Neural progenitor cell (in vitro differentiated cells): ENCODE measurements around the gene ABCA1. TPM values are rescaled to one million over a fixed set of nuclear protein-coding genes. Genes with fewer than 3 reads are reported as not detected.

Source experiments
- DNase-seq: peaks from one replicate; pipeline ENCODE4 v3.0.0-alpha.2; 2016; ENCODE audit warnings: low spot score
- H2AFZ ChIP-seq: fragments of 200-600 bp; sonication (generic); replicated peaks from 2 replicates; pipeline ENCODE4 v1.6.1; 2016; ENCODE audit warnings: antibody characterized with exemption
- H3F3A ChIP-seq: fragments of 200-600 bp; sonication (generic); 2 replicates; pipeline ENCODE4 v1.6.1; 2016; ENCODE audit warnings: antibody characterized with exemption, low read depth
- H3K27ac ChIP-seq: fragments of 200-600 bp; sonication (generic); 2 replicates; pipeline ENCODE4 v1.5.1; 2016; ENCODE audit warnings: mild to moderate bottlenecking
- H3K27me3 ChIP-seq: fragments of 200-600 bp; sonication (generic); 2 replicates; pipeline ENCODE4 v1.6.1; 2016; ENCODE audit warnings: mild to moderate bottlenecking, moderate library complexity
- H3K36me3 ChIP-seq: fragments of 200-600 bp; sonication (generic); 2 replicates; pipeline ENCODE4 v1.5.1; 2016
- H3K4me1 ChIP-seq: fragments of 200-600 bp; sonication (generic); 2 replicates; pipeline ENCODE4 v1.6.1; 2016; ENCODE audit warnings: mixed run types
- H3K4me2 ChIP-seq: fragments of 200-600 bp; sonication (generic); 2 replicates; pipeline ENCODE4 v1.6.1; 2016
- H3K4me3 ChIP-seq: fragments of 200-600 bp; sonication (generic); 2 replicates; pipeline ENCODE4 v1.5.1; 2016
- H3K79me2 ChIP-seq: fragments of 200-600 bp; sonication (generic); 2 replicates; pipeline ENCODE4 v1.6.1; 2016; ENCODE audit warnings: low read depth
- H3K9ac ChIP-seq: fragments of 200-600 bp; sonication (generic); 2 replicates; pipeline ENCODE4 v1.6.1; 2016
- H3K9me3 ChIP-seq: fragments of 200-600 bp; sonication (generic); 2 replicates; pipeline ENCODE4 v1.5.1; 2016; ENCODE audit warnings: low read depth
- H4K20me1 ChIP-seq: fragments of 200-600 bp; sonication (generic); 2 replicates; pipeline ENCODE4 v1.6.1; 2016; ENCODE audit warnings: low read depth
- H3K27ac Mint-ChIP-seq: 3 replicates; pipeline ENCODE4 v1.8.0; 2021; ENCODE audit warnings: mixed read lengths
- H3K27me3 Mint-ChIP-seq: 2 replicates; pipeline ENCODE4 v1.8.0; 2022; ENCODE audit warnings: low read depth, mild to moderate bottlenecking, inconsistent platforms, moderate library complexity, mixed read lengths; ENCODE audit not compliant: insufficient read depth
- H3K36me3 Mint-ChIP-seq: 3 replicates; pipeline ENCODE4 v1.8.0; 2021; ENCODE audit warnings: mixed read lengths
- H3K4me1 Mint-ChIP-seq: 3 replicates; pipeline ENCODE4 v1.8.0; 2021; ENCODE audit warnings: mixed read lengths
- H3K4me3 Mint-ChIP-seq: 3 replicates; pipeline ENCODE4 v1.8.0; 2021; ENCODE audit warnings: mild to moderate bottlenecking, moderate library complexity, mixed read lengths
- H3K9me3 Mint-ChIP-seq: 3 replicates; pipeline ENCODE4 v1.8.0; 2020; ENCODE audit warnings: mixed read lengths
- CTCF ChIP-seq: fragments of 200-600 bp; sonication (generic); IDR thresholded peaks from 2 replicates; pipeline ENCODE4 v1.5.1; 2017; ENCODE audit warnings: antibody characterized with exemption, mild to moderate bottlenecking
- EZH2 ChIP-seq: fragments of 200-600 bp; sonication (generic); IDR thresholded peaks from 2 replicates; pipeline ENCODE4 v1.6.1; 2017; ENCODE audit warnings: antibody characterized with exemption, mild to moderate bottlenecking, moderate library complexity
- EZH2phosphoT487 ChIP-seq: fragments of 200-600 bp; sonication (generic); IDR thresholded peaks from 2 replicates; pipeline ENCODE4 v1.6.1; 2017; ENCODE audit warnings: antibody characterized with exemption
- total RNA-seq: library from RNA; depleted of rRNA; stranded (reverse); fragments of >200 nt; gene quantifications from 2 replicates; pipeline ENCODE4 v1.2.3, GENCODE V29; 2015; ENCODE audit warnings: low replicate concordance

ABCA1 gene
- total RNA-seq, 1 donor from 2014 or later = 32.4 TPM

GRCh38 chr9:104853159-104853558 lies 74.8 kb downstream of the ABCA1 start:
- H3K4me1 ChIP-seq = peaks cover 12% of the 10 kb centered on the region
- no peak overlapping the region for H3K4me3 ChIP-seq
- Mint-ChIP-seq H3K36me3 (peaks cover 6% of the 10 kb centered on the region), H3K27me3 (peaks cover 3% of the 10 kb centered on the region), H3K27ac (no peak overlapping the region), H3K4me1 (no peaks in the 10 kb centered on the region), H3K9me3 (no peaks in the 10 kb centered on the region), H3K4me3 (no peak overlapping the region)
- H3K4me2 ChIP-seq = no peak overlapping the region
- peaks cover 10% of the 10 kb centered on the region for H3F3A ChIP-seq
- H4K20me1 ChIP-seq = no peaks in the 10 kb centered on the region
- TF ChIP-seq CTCF (no peak), EZH2phosphoT487 (no peak), EZH2 (no peak)
- H3K27ac ChIP-seq = no peak overlapping the region
- H3K9me3 ChIP-seq = no peaks in the 10 kb centered on the region
- no peak overlapping the region for H3K9ac ChIP-seq
- no peak overlapping the region for H2AFZ ChIP-seq
- H3K27me3 ChIP-seq = no peaks in the 10 kb centered on the region
- no peak for DNase-seq
- H3K36me3 ChIP-seq = peaks cover 4% of the 10 kb centered on the region
- no peaks in the 10 kb centered on the region for H3K79me2 ChIP-seq

GRCh38 chr9:104851546-104851920 lies 76.4 kb downstream of the ABCA1 start:
- H2AFZ ChIP-seq = no peak overlapping the region
- DNase-seq = no peak
- H3K9me3 ChIP-seq = no peaks in the 10 kb centered on the region
- H3K79me2 ChIP-seq = no peaks in the 10 kb centered on the region
- H4K20me1 ChIP-seq = no peaks in the 10 kb centered on the region
- peaks cover 8% of the 10 kb centered on the region for H3K4me1 ChIP-seq
- H3K9me3 Mint-ChIP-seq = no peaks in the 10 kb centered on the region
- no peaks in the 10 kb centered on the region for H3K27me3 ChIP-seq
- peaks cover 6% of the 10 kb centered on the region for H3K36me3 Mint-ChIP-seq
- no peak for TF ChIP-seq CTCF
- no peak for TF ChIP-seq EZH2
- TF ChIP-seq EZH2phosphoT487 = no peak
- peaks cover 6% of the 10 kb centered on the region for H3F3A ChIP-seq
- H3K4me2 ChIP-seq = no peak overlapping the region
- no peaks in the 10 kb centered on the region for H3K4me1 Mint-ChIP-seq
- no peak overlapping the region for H3K9ac ChIP-seq
- H3K36me3 ChIP-seq = no peaks in the 10 kb centered on the region
- H3K27me3 Mint-ChIP-seq = peaks cover 3% of the 10 kb centered on the region
- no peak overlapping the region for H3K4me3 Mint-ChIP-seq
- no peak overlapping the region for H3K27ac ChIP-seq
- H3K4me3 ChIP-seq = no peak overlapping the region
- H3K27ac Mint-ChIP-seq = no peak overlapping the region

- Mint-ChIP-seq H3K27ac (no peak overlapping the region), H3K9me3 (no peaks in the 10 kb centered on the region), H3K27me3 (peaks cover 3% of the 10 kb centered on the region), H3K4me1 (no peaks in the 10 kb centered on the region), H3K4me3 (no peak overlapping the region), H3K36me3 (peaks cover 4% of the 10 kb centered on the region)
- H2AFZ ChIP-seq = no peak overlapping the region
- H3K4me1 ChIP-seq = peaks cover 3% of the 10 kb centered on the region
- TF ChIP-seq EZH2 (no peak), EZH2phosphoT487 (no peak), CTCF (no peak)
- no peaks in the 10 kb centered on the region for H3K36me3 ChIP-seq
- no peaks in the 10 kb centered on the region for H3K9me3 ChIP-seq
- no peak overlapping the region for H3K4me3 ChIP-seq
- H4K20me1 ChIP-seq = no peaks in the 10 kb centered on the region
- no peak overlapping the region for H3K4me2 ChIP-seq
- H3K9ac ChIP-seq = no peak overlapping the region
- H3K27me3 ChIP-seq = no peaks in the 10 kb centered on the region
- H3K27ac ChIP-seq = no peak overlapping the region
- peaks cover under 1% of the 10 kb centered on the region for H3F3A ChIP-seq
- DNase-seq = no peak
- H3K79me2 ChIP-seq = no peaks in the 10 kb centered on the region
These were observed 77.0 kb downstream of the ABCA1 start for GRCh38 chr9:104850786-104851545.
